ENCODE results near the gene PAOX. TPM values are rescaled to one million over a fixed set of nuclear protein-coding genes. Genes with fewer than 3 reads are reported as not detected.

The PAOX gene
- polyA plus RNA-seq, 3 donors, result 4.9 to 9.2 (median 6.8) TPM

- DNase-seq (ENCODE audit: extremely low read depth in 1 of 11, low read depth in 9 of 11, low spot score in 4 of 11), result no peak
These were observed 34.8 kb upstream of the PAOX start for GRCh38 chr10:133344236-133344635.

- DNase-seq (ENCODE audit: extremely low read depth in 1 of 11, low read depth in 9 of 11, low spot score in 4 of 11), result no peak
These were observed 32.6 kb upstream of the PAOX start for GRCh38 chr10:133346413-133346812.

GRCh38 chr10:133347710-133348517 lies 31.1 kb upstream of the PAOX start:
- no peak for DNase-seq (ENCODE audit: extremely low read depth in 1 of 11, low read depth in 9 of 11, low spot score in 4 of 11)

- no peak for DNase-seq (ENCODE audit: extremely low read depth in 1 of 11, low read depth in 9 of 11, low spot score in 4 of 11)
These were observed 29.9 kb upstream of the PAOX start for GRCh38 chr10:133349160-133349568.

- DNase-seq (ENCODE audit: extremely low read depth in 1 of 11, low read depth in 9 of 11, low spot score in 4 of 11), result no peak
These were observed 29.5 kb upstream of the PAOX start for GRCh38 chr10:133349577-133350011.

- DNase-seq (ENCODE audit: extremely low read depth in 1 of 11, low read depth in 9 of 11, low spot score in 4 of 11), result no peak
These were observed 28.6 kb upstream of the PAOX start for GRCh38 chr10:133350283-133350949.

GRCh38 chr10:133350950-133351329 lies 28.1 kb upstream of the PAOX start:
- no peak for DNase-seq (ENCODE audit: extremely low read depth in 1 of 11, low read depth in 9 of 11, low spot score in 4 of 11)

GRCh38 chr10:133351408-133352318 lies 27.4 kb upstream of the PAOX start:
- DNase-seq (ENCODE audit: extremely low read depth in 1 of 11, low read depth in 9 of 11, low spot score in 4 of 11), result no peak

GRCh38 chr10:133353202-133353959 lies 25.7 kb upstream of the PAOX start:
- DNase-seq (ENCODE audit: extremely low read depth in 1 of 11, low read depth in 9 of 11, low spot score in 4 of 11), result no peak

- DNase-seq (ENCODE audit: extremely low read depth in 1 of 11, low read depth in 9 of 11, low spot score in 4 of 11), result no peak
These were observed 25.0 kb upstream of the PAOX start for GRCh38 chr10:133353988-133354605.

- DNase-seq (ENCODE audit: extremely low read depth in 1 of 11, low read depth in 9 of 11, low spot score in 4 of 11), result no peak
These were observed 24.3 kb upstream of the PAOX start for GRCh38 chr10:133354672-133355240.

- DNase-seq (ENCODE audit: extremely low read depth in 1 of 11, low read depth in 9 of 11, low spot score in 4 of 11), result no peak
These were observed 23.8 kb upstream of the PAOX start for GRCh38 chr10:133355266-133355665.

- DNase-seq (ENCODE audit: extremely low read depth in 1 of 11, low read depth in 9 of 11, low spot score in 4 of 11), result no peak
These were observed 23.1 kb upstream of the PAOX start for GRCh38 chr10:133355991-133356390.

- no peak for DNase-seq (ENCODE audit: extremely low read depth in 1 of 11, low read depth in 9 of 11, low spot score in 4 of 11)
These were observed 22.3 kb upstream of the PAOX start for GRCh38 chr10:133356549-133357284.

- DNase-seq (ENCODE audit: extremely low read depth in 1 of 11, low read depth in 9 of 11, low spot score in 4 of 11), result peak in 10 of 11 donors; percentile 45 to 80 (median 76)
These were observed 21.5 kb upstream of the PAOX start, which contains the start of gene FUOM for GRCh38 chr10:133357285-133358161. Gene FUOM, minus strand, starts transcription at chr10:133358019. Its CDS starts 12 bp downstream, at chr10:133358007.

GRCh38 chr10:133358162-133358924 lies 20.7 kb upstream of the PAOX start:
- DNase-seq (ENCODE audit: extremely low read depth in 1 of 11, low read depth in 9 of 11, low spot score in 4 of 11), result no peak
